ENCODE data around the gene DHRS2. TPM values are rescaled to one million over a fixed set of nuclear protein-coding genes. Genes with fewer than 3 reads are reported as not detected.
A peak's percentile ranks its signal among the peaks of the same experiment; 100 is the strongest.
"Not testable (repeated sequence)": the region's sequence is repeated elsewhere in the genome, so short reads cannot be mapped to it uniquely, and the experiment has no call there.

DHRS2 gene
- not detected in 2 replicates for total RNA-seq (2014; rRNA removed; shearing (Covaris generic))
- polyA plus RNA-seq (2016; fragmentation: Nextera tagmentation; extraction: Ambion mirVana) = not detected in 2 replicates

DNA sequence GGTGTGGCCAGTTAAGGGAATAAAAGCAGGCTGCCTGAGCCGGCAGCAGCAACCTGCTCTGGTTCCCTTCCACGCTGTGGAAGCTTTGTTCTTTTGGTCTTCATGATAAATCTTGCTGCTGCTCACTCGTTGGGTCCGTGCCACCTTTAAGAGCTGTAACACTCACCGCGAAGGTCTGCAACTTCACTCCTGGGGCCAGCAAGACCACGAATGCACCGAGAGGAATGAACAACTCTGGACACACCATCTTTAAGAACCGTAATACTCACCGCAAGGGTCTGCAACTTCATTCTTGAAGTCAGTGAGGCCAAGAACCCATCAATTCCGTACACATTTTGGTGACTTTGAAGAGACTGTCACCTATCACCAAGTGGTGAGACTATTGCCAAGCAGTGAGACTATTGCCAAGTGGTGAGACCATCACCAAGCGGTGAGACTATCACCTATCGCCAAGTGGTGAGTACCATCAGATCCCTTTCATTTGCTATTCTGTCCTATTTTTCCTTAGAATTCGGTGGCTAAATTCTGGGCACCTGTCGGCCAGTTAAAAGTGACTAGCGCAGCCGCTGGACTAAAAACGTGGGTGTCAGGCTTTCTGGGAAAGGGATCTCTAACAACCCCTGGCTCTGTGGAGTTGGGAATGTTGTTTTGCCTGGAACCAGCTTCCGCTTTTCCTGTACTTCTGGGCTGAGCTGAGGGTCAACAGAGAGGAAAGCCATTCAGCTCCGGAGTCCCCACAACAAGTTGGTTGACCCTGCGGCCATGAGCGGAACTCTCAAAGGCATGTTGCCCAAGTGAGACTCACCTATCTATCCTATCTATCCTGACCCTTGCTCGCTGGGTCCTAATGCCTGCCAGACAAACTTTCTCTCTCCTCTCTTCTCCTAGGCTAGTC, at the start of gene DHRS2:
Gene DHRS2, plus strand, starts transcription at position 48 of the 895 bp plus-strand sequence. CDS start 2,501 bp downstream, outside the sequence.
- H3K9ac ChIP-seq = no peak within 1 kb of the TSS
- no peaks in the 10 kb centered on the region for H3K79me2 ChIP-seq (ENCODE audit: insufficient read depth)
- no peaks in the 10 kb centered on the region; the same call in 1 of the 2 replicates for H3K27me3 ChIP-seq (replicated peaks; ENCODE audit: insufficient read depth)
- no peak for TF ChIP-seq EZH2phosphoT487 (IDR thresholded peaks at IDR 0.05; ENCODE audit: insufficient read depth, low read depth)
- TF ChIP-seq EZH2 (IDR thresholded peaks at IDR 0.05; ENCODE audit: insufficient read depth, poor library complexity, severe bottlenecking) = no peak
- 69 to 72% methylated on average over 23 of the region's 23 CpGs for WGBS, 2 experiments (ENCODE audit: low coverage in 1 of 2, low lambda C conversion rate in 2 of 2, missing lambda C conversion rate in 2 of 2)
- no peaks in the 10 kb centered on the region for H3K9me2 ChIP-seq (ENCODE audit: insufficient read depth)
- no peaks in the 10 kb centered on the region for H4K20me1 ChIP-seq (ENCODE audit: insufficient read depth)
- no peak within 1 kb of the TSS for H2AFZ ChIP-seq
- in situ Hi-C loops (cut with MboI) = no loop called here
- H3F3A ChIP-seq (ENCODE audit: insufficient read depth) = no peaks in the 10 kb centered on the region
- H3K4me2 ChIP-seq (ENCODE audit: unreplicated experiment) = no peak within 1 kb of the TSS
- no peak within 1 kb of the TSS for H3K27ac ChIP-seq
- no peak within 1 kb of the TSS for H3K4me3 ChIP-seq
- no peak for DNase-seq
- no peaks in the 10 kb centered on the region for H3K9me3 ChIP-seq (ENCODE audit: low read depth)
- no peaks in the 10 kb centered on the region for H3K4me1 ChIP-seq (ENCODE audit: insufficient read depth)
- no peaks in the 10 kb centered on the region for H3K36me3 ChIP-seq (ENCODE audit: low read depth)

DNA sequence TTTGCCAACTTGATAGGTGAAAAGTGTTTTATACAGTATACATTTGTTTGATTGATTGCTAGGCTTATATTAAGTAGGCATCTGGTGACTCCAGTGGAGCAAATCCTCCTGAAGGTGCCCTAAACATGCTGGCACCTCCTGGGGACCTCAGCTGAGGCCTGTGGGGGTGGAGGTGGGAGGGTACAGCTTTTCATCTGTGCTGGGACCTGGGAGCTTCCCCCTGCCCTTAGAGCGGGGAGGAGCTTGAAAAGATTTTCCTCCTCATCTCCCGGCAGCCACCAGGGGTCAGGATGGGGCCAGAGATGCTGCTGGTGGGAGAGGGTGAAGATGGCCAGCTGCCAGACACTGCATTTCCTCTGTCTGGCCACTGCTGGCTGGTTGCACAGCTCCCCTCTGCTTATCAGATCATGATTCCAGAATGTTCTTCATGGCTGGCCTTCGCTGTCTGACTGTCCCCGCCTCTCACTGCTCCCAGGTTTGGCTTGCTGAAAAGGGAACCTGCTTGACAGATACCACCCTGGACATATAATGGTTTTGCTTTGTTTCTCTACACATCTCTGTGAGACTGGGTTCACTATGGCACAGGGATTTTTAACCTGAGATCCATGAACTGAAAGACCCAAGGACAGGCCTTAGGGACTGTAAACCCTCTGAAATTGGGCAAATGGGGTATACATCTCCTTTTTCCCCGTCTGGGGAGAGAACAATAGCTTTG, 47.1 kb upstream of the DHRS2 start:
- H3K79me2 ChIP-seq (ENCODE audit: insufficient read depth) = no peaks in the 10 kb centered on the region
- WGBS, 2 experiments (ENCODE audit: low coverage in 1 of 2, low lambda C conversion rate in 2 of 2, missing lambda C conversion rate in 2 of 2) = 13% methylated on average over 5 of the region's 5 CpGs
- no peaks in the 10 kb centered on the region for H4K20me1 ChIP-seq (ENCODE audit: insufficient read depth)
- H3K4me1 ChIP-seq (ENCODE audit: insufficient read depth) = no peaks in the 10 kb centered on the region
- no peaks in the 10 kb centered on the region for H3K27me3 ChIP-seq (replicated peaks; ENCODE audit: insufficient read depth)
- no peaks in the 10 kb centered on the region for H3K9me3 ChIP-seq (ENCODE audit: low read depth)
- no peaks in the 10 kb centered on the region for H3F3A ChIP-seq (ENCODE audit: insufficient read depth)
- no peak overlapping the region for H3K4me2 ChIP-seq (ENCODE audit: unreplicated experiment)
- H3K4me3 ChIP-seq = no peak overlapping the region
- no peaks in the 10 kb centered on the region for H3K9me2 ChIP-seq (ENCODE audit: insufficient read depth)
- peak; percentile 80 for DNase-seq
- H3K36me3 ChIP-seq (ENCODE audit: low read depth) = no peaks in the 10 kb centered on the region
- in situ Hi-C loops (cut with MboI) = no loop called here
- H3K27ac ChIP-seq = no peak overlapping the region
- H3K9ac ChIP-seq = no peak overlapping the region
- no peak overlapping the region for H2AFZ ChIP-seq
- TF ChIP-seq EZH2phosphoT487 (IDR thresholded peaks at IDR 0.05; ENCODE audit: insufficient read depth, low read depth) (no peak), EZH2 (IDR thresholded peaks at IDR 0.05; ENCODE audit: insufficient read depth, poor library complexity, severe bottlenecking) (no peak)

GRCh38 chr14:23589606-23590005, 46.6 kb upstream of the DHRS2 start:
- TF ChIP-seq EZH2 (IDR thresholded peaks at IDR 0.05; ENCODE audit: insufficient read depth, poor library complexity, severe bottlenecking) (no peak), EZH2phosphoT487 (IDR thresholded peaks at IDR 0.05; ENCODE audit: insufficient read depth, low read depth) (no peak)
- Histone ChIP-seq H3K4me1 (ENCODE audit: insufficient read depth) (no peaks in the 10 kb centered on the region), H3K36me3 (ENCODE audit: low read depth) (no peaks in the 10 kb centered on the region), H3K27me3 (replicated peaks; ENCODE audit: insufficient read depth) (no peaks in the 10 kb centered on the region), H3K79me2 (ENCODE audit: insufficient read depth) (no peaks in the 10 kb centered on the region), H3K4me3 (no peak overlapping the region), H3K9ac (no peak overlapping the region), H2AFZ (no peak overlapping the region), H4K20me1 (ENCODE audit: insufficient read depth) (no peaks in the 10 kb centered on the region), H3K9me3 (ENCODE audit: low read depth) (no peaks in the 10 kb centered on the region), H3F3A (ENCODE audit: insufficient read depth) (no peaks in the 10 kb centered on the region), H3K27ac (no peak overlapping the region), H3K4me2 (ENCODE audit: unreplicated experiment) (no peak overlapping the region), H3K9me2 (ENCODE audit: insufficient read depth) (no peaks in the 10 kb centered on the region)
- in situ Hi-C loops (cut with MboI) = no loop called here
- DNase-seq = no peak
- 76 to 83% methylated on average over 2 of the region's 2 CpGs for WGBS, 2 experiments (ENCODE audit: low coverage in 1 of 2, low lambda C conversion rate in 2 of 2, missing lambda C conversion rate in 2 of 2)

DNA sequence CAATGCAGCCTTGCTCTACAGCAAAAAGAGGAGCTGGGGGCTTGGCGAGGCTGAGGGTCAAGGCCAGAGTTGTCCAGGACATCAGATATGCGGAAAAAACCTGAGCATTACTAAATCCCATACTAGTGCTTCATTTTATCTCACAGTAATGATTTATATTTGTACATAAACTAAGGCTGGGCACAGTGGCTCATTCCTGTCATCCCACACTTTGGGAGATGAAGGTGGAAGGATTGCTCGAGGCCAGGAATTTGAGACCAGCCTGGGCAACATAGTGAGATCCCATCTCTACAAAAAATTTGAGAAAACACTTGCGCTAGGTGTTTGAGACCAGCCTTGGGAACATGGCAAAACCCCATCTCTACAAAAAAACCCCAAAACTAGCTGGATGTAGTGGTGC, 46.0 kb upstream of the DHRS2 start:
- H3K79me2 ChIP-seq (ENCODE audit: insufficient read depth) = no peaks in the 10 kb centered on the region
- no peaks in the 10 kb centered on the region for H3K9me3 ChIP-seq (ENCODE audit: low read depth)
- 43% methylated on average over 4 of the region's 4 CpGs for WGBS, 2 experiments (ENCODE audit: low coverage in 1 of 2, low lambda C conversion rate in 2 of 2, missing lambda C conversion rate in 2 of 2)
- no peaks in the 10 kb centered on the region for H3K36me3 ChIP-seq (ENCODE audit: low read depth)
- no peaks in the 10 kb centered on the region for H3K4me1 ChIP-seq (ENCODE audit: insufficient read depth)
- no peak for DNase-seq
- H3K27me3 ChIP-seq (replicated peaks; ENCODE audit: insufficient read depth) = no peaks in the 10 kb centered on the region
- no peaks in the 10 kb centered on the region for H3F3A ChIP-seq (ENCODE audit: insufficient read depth)
- no peak overlapping the region for H2AFZ ChIP-seq
- in situ Hi-C loops (cut with MboI) = no loop called here
- no peak overlapping the region for H3K27ac ChIP-seq
- H4K20me1 ChIP-seq (ENCODE audit: insufficient read depth) = no peaks in the 10 kb centered on the region
- H3K4me3 ChIP-seq = no peak overlapping the region
- H3K9me2 ChIP-seq (ENCODE audit: insufficient read depth) = no peaks in the 10 kb centered on the region
- no peak overlapping the region for H3K9ac ChIP-seq
- H3K4me2 ChIP-seq (ENCODE audit: unreplicated experiment) = no peak overlapping the region
- no peak for TF ChIP-seq EZH2 (IDR thresholded peaks at IDR 0.05; ENCODE audit: insufficient read depth, poor library complexity, severe bottlenecking)
- no peak for TF ChIP-seq EZH2phosphoT487 (IDR thresholded peaks at IDR 0.05; ENCODE audit: insufficient read depth, low read depth)

- H3K79me2 ChIP-seq (ENCODE audit: insufficient read depth); H3K27me3 ChIP-seq (replicated peaks; ENCODE audit: insufficient read depth); H3K36me3 ChIP-seq (ENCODE audit: low read depth); H3K4me3 ChIP-seq; H3K9me3 ChIP-seq (ENCODE audit: low read depth); H4K20me1 ChIP-seq (ENCODE audit: insufficient read depth); DNase-seq; H2AFZ ChIP-seq; H3K9me2 ChIP-seq (ENCODE audit: insufficient read depth); in situ Hi-C loops (cut with MboI); H3K4me2 ChIP-seq (ENCODE audit: unreplicated experiment); H3K27ac ChIP-seq; H3K4me1 ChIP-seq (ENCODE audit: insufficient read depth); H3K9ac ChIP-seq; H3F3A ChIP-seq (ENCODE audit: insufficient read depth): not testable (repeated sequence)
- WGBS, 2 experiments (ENCODE audit: low coverage in 1 of 2, low lambda C conversion rate in 2 of 2, missing lambda C conversion rate in 2 of 2) = 28 to 34% methylated on average over 3 of the region's 3 CpGs
Observed at GRCh38 chr14:23594191-23594590, 42.0 kb upstream of the DHRS2 start.

Data from GM23248 (cell line).